Activated naive CD4-positive, alpha-beta T cell treated with anti-CD3 and anti-CD28 coated beads, Interleukin-2, amount 10 ng/mL, durations not matched to agents 7 days and 5 days (primary cell): ENCODE measurements around the gene ATRN.

Experiments used
- CTCF ChIA-PET: fragments of 350-600 bp; sonication (Branson Sonifier 250); formaldehyde crosslinking; loops from one replicate; lab custom pipeline; 2021; ENCODE audit warnings: antibody characterized with exemption; lab: Charles Lee
- DNase-seq: peaks from one replicate; pipeline ENCODE4 v3.0.0-alpha.2; 2020
- H3K27ac Mint-ChIP-seq: one replicate; pipeline ENCODE4 v1.8.0; 2021; ENCODE audit warnings: mild to moderate bottlenecking, moderate library complexity, mixed read lengths
- H3K27me3 Mint-ChIP-seq: one replicate; pipeline ENCODE4 v1.8.0; 2021; ENCODE audit warnings: mild to moderate bottlenecking, mixed read lengths
- H3K36me3 Mint-ChIP-seq: one replicate; pipeline ENCODE4 v1.8.0; 2021; ENCODE audit warnings: mixed read lengths
- H3K4me1 Mint-ChIP-seq: one replicate; pipeline ENCODE4 v1.8.0; 2021; ENCODE audit warnings: mixed read lengths
- H3K4me3 Mint-ChIP-seq: one replicate; pipeline ENCODE4 v1.8.0; 2021; ENCODE audit warnings: mild to moderate bottlenecking, moderate library complexity, mixed read lengths
- H3K9me3 Mint-ChIP-seq: one replicate; pipeline ENCODE4 v1.8.0; 2021; ENCODE audit warnings: mixed read lengths

ATRN gene

DNA sequence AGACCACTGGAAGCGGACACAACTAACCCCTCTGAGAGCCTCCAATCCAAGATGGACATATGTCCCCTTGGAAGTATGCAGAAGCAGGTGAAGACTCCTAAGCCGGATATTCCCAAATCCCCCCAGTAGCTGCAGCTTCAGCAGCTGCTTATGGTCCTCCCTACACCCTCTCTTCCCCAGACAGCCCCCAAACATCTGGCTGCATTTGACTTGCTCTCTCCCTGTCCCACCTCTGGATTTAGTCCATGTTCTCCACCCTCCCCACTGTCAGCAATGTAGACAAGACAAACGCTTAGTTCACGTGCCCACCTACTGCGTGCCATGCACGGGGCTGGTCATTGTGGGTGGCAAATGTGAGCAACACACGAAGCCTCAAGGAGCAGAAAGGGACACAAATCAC, 215.6 kb downstream of the ATRN start:
- H3K4me3 Mint-ChIP-seq = no peak overlapping the region
- peaks cover 71% of the 10 kb centered on the region for H3K27me3 Mint-ChIP-seq
- DNase-seq = no peak
- H3K9me3 Mint-ChIP-seq = no peaks in the 10 kb centered on the region
- CTCF ChIA-PET = no interaction called here
- no peaks in the 10 kb centered on the region for H3K36me3 Mint-ChIP-seq
- H3K4me1 Mint-ChIP-seq = no peaks in the 10 kb centered on the region
- no peak overlapping the region for H3K27ac Mint-ChIP-seq

GRCh38 chr20:3686867-3687321, 216.1 kb downstream of the ATRN start:
- no peak for DNase-seq
- no peaks in the 10 kb centered on the region for H3K4me1 Mint-ChIP-seq
- H3K27ac Mint-ChIP-seq = no peak overlapping the region
- H3K36me3 Mint-ChIP-seq = no peaks in the 10 kb centered on the region
- H3K9me3 Mint-ChIP-seq = no peaks in the 10 kb centered on the region
- H3K4me3 Mint-ChIP-seq = no peak overlapping the region
- CTCF ChIA-PET = no interaction called here
- peaks cover 66% of the 10 kb centered on the region for H3K27me3 Mint-ChIP-seq

DNA sequence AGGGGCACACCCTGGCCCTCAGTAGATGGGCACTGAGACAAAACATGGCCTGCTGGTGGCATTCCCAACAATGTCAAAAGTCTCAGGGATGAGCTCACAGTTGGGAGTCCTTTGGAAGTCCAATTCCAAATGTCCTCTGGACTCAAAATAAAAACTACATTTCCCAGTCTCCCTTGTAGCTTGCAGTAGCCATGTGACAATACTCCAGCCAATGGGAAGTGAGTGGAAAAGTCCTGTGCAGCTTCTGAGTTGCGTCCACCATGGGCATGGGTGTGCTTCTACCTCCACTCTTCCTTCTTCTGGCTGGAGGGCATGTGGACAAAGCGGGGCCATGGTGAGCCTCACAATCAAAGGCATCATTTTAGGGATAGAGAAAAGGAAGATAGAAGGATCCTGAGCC, 216.8 kb downstream of the ATRN start:
- Mint-ChIP-seq H3K9me3 (no peaks in the 10 kb centered on the region), H3K4me3 (no peak overlapping the region), H3K27me3 (peaks cover 59% of the 10 kb centered on the region), H3K27ac (no peak overlapping the region), H3K36me3 (no peaks in the 10 kb centered on the region), H3K4me1 (no peaks in the 10 kb centered on the region)
- no peak for DNase-seq
- CTCF ChIA-PET = interaction anchor here (1.0 kb wide), 1 partner anchor 68 kb away, joined by 3 read pairs; no protein-coding TSS in a partner anchor

GRCh38 chr20:3689978-3690377, 219.2 kb downstream of the ATRN start:
- DNase-seq = no peak
- Mint-ChIP-seq H3K36me3 (no peaks in the 10 kb centered on the region), H3K9me3 (no peaks in the 10 kb centered on the region), H3K27me3 (peaks cover 36% of the 10 kb centered on the region), H3K27ac (no peak overlapping the region), H3K4me1 (no peaks in the 10 kb centered on the region), H3K4me3 (no peak overlapping the region)
- CTCF ChIA-PET = no interaction called here

DNA sequence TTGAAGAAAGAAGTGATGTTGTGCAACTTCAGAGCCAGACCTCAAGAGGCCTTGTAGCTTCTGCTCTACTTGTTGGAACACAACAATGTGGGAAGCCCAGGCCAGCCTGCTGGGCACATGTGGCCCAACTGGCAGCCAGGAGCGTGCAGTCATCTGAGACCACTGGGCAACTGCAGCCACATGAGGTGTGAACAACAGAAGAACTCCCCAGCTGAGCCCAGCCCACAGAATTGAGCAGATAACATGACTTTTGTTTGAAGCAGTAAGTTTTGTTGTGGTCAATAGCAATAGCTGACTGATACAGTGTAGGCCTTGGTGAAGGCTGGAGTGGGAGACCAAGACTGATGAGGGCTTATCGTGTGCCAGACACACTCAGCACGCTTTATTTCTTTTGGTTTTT, 219.6 kb downstream of the ATRN start:
- H3K4me1 Mint-ChIP-seq = no peaks in the 10 kb centered on the region
- CTCF ChIA-PET = no interaction called here
- H3K27ac Mint-ChIP-seq = no peak overlapping the region
- H3K36me3 Mint-ChIP-seq = no peaks in the 10 kb centered on the region
- no peaks in the 10 kb centered on the region for H3K9me3 Mint-ChIP-seq
- DNase-seq = no peak
- H3K4me3 Mint-ChIP-seq = no peak overlapping the region
- peaks cover 35% of the 10 kb centered on the region for H3K27me3 Mint-ChIP-seq

DNA sequence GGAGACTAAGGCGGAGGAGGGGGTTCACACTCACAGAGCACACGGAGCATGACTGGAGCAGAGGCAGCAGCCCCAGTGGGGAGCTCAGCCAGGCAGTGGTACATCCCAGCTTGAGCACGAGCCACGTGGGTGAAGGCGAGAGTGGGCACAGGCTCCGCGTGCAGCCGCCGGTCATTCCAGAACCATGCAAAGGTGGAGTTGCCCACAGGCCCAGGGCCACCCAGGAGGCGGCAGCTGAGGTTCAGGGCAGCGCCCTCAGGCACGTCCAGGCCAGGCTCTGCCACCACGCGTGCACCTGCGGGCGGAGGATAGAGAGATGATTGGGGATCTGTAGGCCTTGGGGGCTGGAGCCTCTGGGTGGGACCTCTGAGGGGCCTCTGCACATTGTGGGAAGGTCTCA, 220.5 kb downstream of the ATRN start:
- Mint-ChIP-seq H3K27me3 (peaks cover 29% of the 10 kb centered on the region), H3K4me3 (no peak overlapping the region), H3K9me3 (peaks cover 1% of the 10 kb centered on the region), H3K4me1 (no peaks in the 10 kb centered on the region), H3K36me3 (no peaks in the 10 kb centered on the region), H3K27ac (no peak overlapping the region)
- DNase-seq = no peak
- CTCF ChIA-PET = no interaction called here

DNA sequence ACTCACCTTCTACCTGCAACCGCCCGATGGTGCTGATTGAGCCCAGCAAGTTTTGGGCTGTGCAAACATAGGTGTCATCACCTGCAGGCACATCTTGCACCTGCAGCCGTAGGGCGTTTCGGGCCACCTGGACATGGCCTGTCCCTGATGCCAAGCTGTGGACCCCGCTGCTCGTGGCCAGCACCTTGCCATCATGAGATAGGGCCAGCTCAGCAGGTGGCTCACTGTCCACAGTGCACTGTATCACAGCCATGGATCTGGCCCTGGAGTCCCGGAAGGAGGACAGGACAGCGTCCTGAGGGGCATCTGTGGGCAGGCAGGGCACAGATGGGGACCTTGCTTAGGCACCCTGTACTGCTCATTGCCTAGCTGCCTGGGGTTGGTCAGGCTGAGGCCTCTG, 221.1 kb downstream of the ATRN start:
- Mint-ChIP-seq H3K4me1 (no peaks in the 10 kb centered on the region), H3K27ac (no peak overlapping the region), H3K4me3 (no peak overlapping the region), H3K27me3 (peaks cover 23% of the 10 kb centered on the region), H3K36me3 (no peaks in the 10 kb centered on the region), H3K9me3 (peaks cover 3% of the 10 kb centered on the region)
- no peak for DNase-seq
- CTCF ChIA-PET = no interaction called here

DNA sequence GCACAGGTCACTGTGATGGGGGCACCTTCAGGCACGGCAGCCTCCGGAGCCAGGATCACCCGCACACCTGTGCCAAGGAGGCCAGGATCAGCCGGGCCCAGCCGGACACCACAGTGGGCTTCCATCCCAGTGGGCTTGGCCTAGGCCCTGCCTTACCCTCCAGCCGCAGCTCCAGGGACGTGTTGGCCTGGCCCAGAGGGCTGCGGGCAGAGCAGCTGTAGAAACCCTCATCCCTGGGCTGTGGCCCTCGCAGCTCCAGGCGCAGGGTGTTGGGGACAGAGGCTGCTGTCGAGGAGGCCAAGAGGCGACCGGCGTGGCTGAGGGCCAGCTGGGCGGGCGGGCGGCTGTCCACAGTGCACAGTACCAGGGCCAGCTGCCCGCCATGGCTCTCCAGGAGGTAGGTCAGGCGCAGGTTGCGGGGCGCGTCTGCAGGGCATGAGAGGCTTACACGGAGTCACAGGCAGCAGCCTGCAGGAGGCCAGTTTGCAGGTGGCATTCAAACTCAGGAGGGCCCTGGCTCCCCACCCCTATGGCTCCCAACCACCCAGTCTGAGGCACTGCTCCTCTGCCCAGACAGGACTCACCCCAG, 222.0 kb downstream of the ATRN start:
- Mint-ChIP-seq H3K36me3 (no peaks in the 10 kb centered on the region), H3K9me3 (peaks cover 3% of the 10 kb centered on the region), H3K4me3 (no peak overlapping the region), H3K4me1 (no peaks in the 10 kb centered on the region), H3K27me3 (peaks cover 16% of the 10 kb centered on the region), H3K27ac (no peak overlapping the region)
- CTCF ChIA-PET = interaction anchor here (1.3 kb wide), 1 partner anchor 16 kb away, joined by 4 read pairs; no protein-coding TSS in a partner anchor
- DNase-seq = no peak

GRCh38 chr20:3693376-3693775, 222.6 kb downstream of the ATRN start:
- no peaks in the 10 kb centered on the region for H3K4me1 Mint-ChIP-seq
- H3K36me3 Mint-ChIP-seq = no peaks in the 10 kb centered on the region
- H3K4me3 Mint-ChIP-seq = no peak overlapping the region
- H3K9me3 Mint-ChIP-seq = peaks cover 3% of the 10 kb centered on the region
- peaks cover 13% of the 10 kb centered on the region for H3K27me3 Mint-ChIP-seq
- no peak for DNase-seq
- CTCF ChIA-PET = interaction anchor here (1.3 kb wide), 1 partner anchor 17 kb away, joined by 4 read pairs; no protein-coding TSS in a partner anchor
- H3K27ac Mint-ChIP-seq = no peak overlapping the region

GRCh38 chr20:3694864-3695263, 224.0 kb downstream of the ATRN start:
- Mint-ChIP-seq H3K4me1 (no peaks in the 10 kb centered on the region), H3K9me3 (peaks cover 3% of the 10 kb centered on the region), H3K36me3 (no peaks in the 10 kb centered on the region), H3K27me3 (peaks cover 11% of the 10 kb centered on the region), H3K4me3 (no peak overlapping the region), H3K27ac (no peak overlapping the region)
- DNase-seq = no peak
- CTCF ChIA-PET = interaction anchor here (2.6 kb wide), 1 partner anchor 16 kb away, joined by 11 read pairs; no protein-coding TSS in a partner anchor

- DNase-seq = no peak
- Mint-ChIP-seq H3K27ac (no peak overlapping the region), H3K9me3 (peaks cover 3% of the 10 kb centered on the region), H3K36me3 (no peaks in the 10 kb centered on the region), H3K4me1 (no peaks in the 10 kb centered on the region), H3K4me3 (no peak overlapping the region), H3K27me3 (peaks cover 11% of the 10 kb centered on the region)
- CTCF ChIA-PET = interaction anchor here (2.6 kb wide), 1 partner anchor 15 kb away, joined by 11 read pairs; no protein-coding TSS in a partner anchor
These were observed 225.4 kb downstream of the ATRN start for GRCh38 chr20:3696200-3696599.

- DNase-seq = no peak
- no peak overlapping the region for H3K4me3 Mint-ChIP-seq
- H3K27ac Mint-ChIP-seq = no peak overlapping the region
- H3K4me1 Mint-ChIP-seq = no peaks in the 10 kb centered on the region
- H3K9me3 Mint-ChIP-seq = peaks cover 3% of the 10 kb centered on the region
- H3K36me3 Mint-ChIP-seq = no peaks in the 10 kb centered on the region
- CTCF ChIA-PET = interaction anchor here (1.5 to 1.8 kb wide), 2 partner anchors 14 to 21 kb away, joined by 4 to 9 read pairs; no protein-coding TSS in a partner anchor
- H3K27me3 Mint-ChIP-seq = peaks cover 15% of the 10 kb centered on the region
These were observed 226.1 kb downstream of the ATRN start for GRCh38 chr20:3696745-3697587.

DNA sequence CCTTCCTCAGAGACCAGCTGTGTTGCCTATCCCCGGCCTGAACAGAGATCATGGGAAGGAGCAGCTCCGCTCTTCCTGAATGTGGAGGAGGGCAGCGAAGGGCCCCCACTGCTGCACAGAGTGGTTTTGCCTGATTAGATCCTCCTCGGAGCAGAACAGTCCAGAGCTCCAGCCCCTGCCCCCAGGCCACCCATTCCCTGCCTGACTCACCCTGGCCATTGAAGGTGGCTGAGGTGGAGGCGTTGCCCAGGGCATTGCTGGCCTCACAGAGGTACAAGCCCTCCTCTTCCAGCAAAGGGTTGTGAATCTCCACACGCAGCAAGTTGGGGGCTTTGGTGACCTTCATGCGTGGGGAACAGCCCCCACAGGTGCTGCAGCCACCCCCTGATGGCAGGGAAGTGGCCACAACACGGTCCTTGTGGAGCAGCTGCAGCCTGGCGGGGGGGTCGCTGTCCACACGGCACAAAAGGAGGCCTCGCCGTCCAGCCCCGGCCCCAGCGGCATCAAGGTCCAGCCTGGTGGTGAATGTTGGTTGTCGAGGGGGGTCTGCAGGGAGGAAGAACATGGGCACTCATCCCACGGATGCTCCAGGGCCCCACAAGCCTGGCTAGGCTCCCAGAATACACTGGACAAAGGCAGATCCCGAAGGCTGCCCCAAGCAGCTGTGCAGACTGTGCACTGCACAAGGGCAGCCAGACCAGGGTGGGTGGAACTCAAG, 226.9 kb downstream of the ATRN start:
- no peaks in the 10 kb centered on the region for H3K4me1 Mint-ChIP-seq
- peaks cover 15% of the 10 kb centered on the region for H3K27me3 Mint-ChIP-seq
- CTCF ChIA-PET = interaction anchor here (1.5 to 1.8 kb wide), 2 partner anchors 13 to 21 kb away, joined by 4 to 9 read pairs; no protein-coding TSS in a partner anchor
- peaks cover 3% of the 10 kb centered on the region for H3K9me3 Mint-ChIP-seq
- H3K27ac Mint-ChIP-seq = no peak overlapping the region
- no peaks in the 10 kb centered on the region for H3K36me3 Mint-ChIP-seq
- DNase-seq = no peak
- no peak overlapping the region for H3K4me3 Mint-ChIP-seq

DNA sequence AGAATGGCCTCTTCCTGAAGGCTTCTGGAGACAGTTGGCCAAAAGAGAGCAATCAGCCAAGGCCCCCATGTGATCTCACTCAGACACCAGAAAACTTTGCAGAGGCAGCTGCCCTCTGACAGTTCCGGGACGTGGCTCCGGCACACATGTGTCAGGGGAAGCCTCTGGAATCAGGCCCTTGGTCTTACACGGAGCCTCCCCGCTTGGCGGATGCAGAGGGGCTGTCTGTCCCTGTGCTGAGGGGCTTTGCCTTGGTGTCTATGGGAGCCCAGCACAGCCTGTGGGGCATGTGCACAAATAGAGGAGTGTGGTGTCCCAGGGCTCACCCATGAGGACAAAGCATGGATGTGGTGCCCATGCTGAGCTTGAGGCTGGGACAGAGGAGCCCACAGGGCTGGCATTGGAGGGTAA, 227.8 kb downstream of the ATRN start:
- CTCF ChIA-PET = interaction anchor here (1.5 to 1.8 kb wide), 2 partner anchors 12 to 22 kb away, joined by 4 to 9 read pairs; no protein-coding TSS in a partner anchor
- Mint-ChIP-seq H3K27ac (no peak overlapping the region), H3K27me3 (peaks cover 21% of the 10 kb centered on the region), H3K36me3 (no peaks in the 10 kb centered on the region), H3K4me1 (no peaks in the 10 kb centered on the region), H3K4me3 (no peak overlapping the region), H3K9me3 (peaks cover 3% of the 10 kb centered on the region)
- no peak for DNase-seq
